Osteocyte (in vitro differentiated cells): ENCODE measurements around the gene PHACTR2. TPM values are rescaled to one million over a fixed set of nuclear protein-coding genes. Genes with fewer than 3 reads are reported as not detected.
"Not testable (repeated sequence)": the region's sequence is repeated elsewhere in the genome, so short reads cannot be mapped to it uniquely, and the experiment has no call there.

ENCODE experiments used
- DNase-seq: peaks from one replicate; pipeline ENCODE4 v3.0.0; 2021; ENCODE audit warnings: mixed read lengths; ENCODE audit not compliant: unreplicated experiment; ENCODE audit errors: extremely low spot score
- H3K27ac Mint-ChIP-seq: one replicate; pipeline ENCODE4 v1.8.0; 2021; ENCODE audit warnings: mild to moderate bottlenecking, mixed read lengths; ENCODE audit not compliant: unreplicated experiment
- H3K27me3 Mint-ChIP-seq: one replicate; pipeline ENCODE4 v1.8.0; 2021; ENCODE audit warnings: mixed read lengths; ENCODE audit not compliant: unreplicated experiment
- H3K36me3 Mint-ChIP-seq: one replicate; pipeline ENCODE4 v1.8.0; 2021; ENCODE audit warnings: mixed read lengths; ENCODE audit not compliant: unreplicated experiment
- H3K4me1 Mint-ChIP-seq: one replicate; pipeline ENCODE4 v1.8.0; 2021; ENCODE audit warnings: mixed read lengths; ENCODE audit not compliant: unreplicated experiment
- H3K4me3 Mint-ChIP-seq: one replicate; pipeline ENCODE4 v1.8.0; 2021; ENCODE audit warnings: mild to moderate bottlenecking, moderate library complexity, mixed read lengths; ENCODE audit not compliant: unreplicated experiment
- H3K9me3 Mint-ChIP-seq: one replicate; pipeline ENCODE4 v1.8.0; 2021; ENCODE audit warnings: mixed read lengths; ENCODE audit not compliant: unreplicated experiment
- CTCF ChIP-seq: fragments of 200-600 bp; sonication (generic); IDR thresholded peaks from 2 replicates; pipeline ENCODE4 v1.5.0; 2021; ENCODE audit warnings: antibody characterized with exemption, mild to moderate bottlenecking, moderate library complexity
- total RNA-seq: library from RNA; stranded (reverse); gene quantifications from 2 replicates; pipeline ENCODE4 v1.2.1, GENCODE V29; 2021

PHACTR2 gene
- total RNA-seq, 1 donor from 2014 or later, result 312 TPM

GRCh38 chr6:143734641-143735063 is 56.9 kb downstream of the PHACTR2 start:
- H3K4me3 Mint-ChIP-seq, result no peak overlapping the region
- no peaks in the 10 kb centered on the region for H3K9me3 Mint-ChIP-seq
- H3K4me1 Mint-ChIP-seq, result peaks cover 65% of the 10 kb centered on the region
- no peak for TF ChIP-seq CTCF
- H3K36me3 Mint-ChIP-seq, result peaks cover 33% of the 10 kb centered on the region
- H3K27ac Mint-ChIP-seq, result peak overlapping the region; percentile 28
- DNase-seq, result no peak
- H3K27me3 Mint-ChIP-seq, result no peaks in the 10 kb centered on the region

DNA sequence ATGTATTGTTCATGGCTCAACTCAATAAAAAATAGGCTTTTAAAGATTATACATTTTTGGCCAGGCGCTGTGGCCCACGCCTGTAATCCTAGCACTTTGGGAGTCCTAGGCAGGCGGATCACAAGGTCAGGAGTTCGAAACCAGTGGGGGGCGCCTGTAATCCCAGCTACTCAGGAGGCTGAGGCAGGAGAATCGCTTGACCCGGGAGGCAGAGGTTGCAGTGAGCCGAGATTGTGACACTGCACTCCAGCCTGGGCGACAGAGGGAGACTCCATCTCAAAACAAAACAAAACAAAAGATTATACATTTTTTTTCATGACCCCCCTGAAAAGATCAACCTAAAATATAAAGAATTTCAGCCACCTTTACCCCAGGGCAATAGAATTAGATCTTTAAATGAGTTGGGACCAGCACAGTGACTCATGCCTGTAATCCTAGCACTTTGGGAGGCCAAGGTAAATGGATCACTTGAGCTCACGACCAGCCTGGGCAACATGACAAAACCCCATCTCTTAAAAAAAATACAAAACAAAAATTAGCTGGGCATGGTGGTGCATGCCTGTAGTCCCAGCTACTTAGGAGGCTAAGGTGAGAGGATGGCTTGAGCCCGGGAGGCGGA is 60.4 kb downstream of the PHACTR2 start:
- not testable (repeated sequence) for H3K4me3 Mint-ChIP-seq, H3K27ac Mint-ChIP-seq

DNA sequence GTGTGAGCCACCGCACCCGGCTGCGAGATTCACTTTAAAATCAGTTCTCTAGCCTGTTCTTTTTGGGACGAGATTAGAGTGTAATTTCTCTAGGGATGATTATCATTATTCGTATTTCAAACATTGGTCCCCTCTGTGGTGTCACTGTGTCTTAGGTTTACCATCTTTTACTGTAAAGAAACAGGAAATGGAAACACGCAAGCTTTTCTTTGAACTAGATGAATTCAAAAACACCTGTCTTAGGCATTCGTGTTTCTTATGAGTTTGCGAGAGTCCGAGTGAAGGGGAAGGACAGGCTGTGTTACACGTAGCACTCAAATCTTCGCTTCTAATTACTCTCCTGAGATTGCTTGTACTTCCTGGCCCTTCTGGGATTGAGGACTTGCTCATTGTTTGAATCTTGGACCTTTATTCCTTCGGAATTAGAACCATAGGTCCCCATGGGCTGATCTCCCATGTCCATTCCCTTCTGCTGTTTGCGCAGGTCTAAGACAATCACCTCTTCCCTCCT is 61.6 kb downstream of the PHACTR2 start:
- H3K4me3 Mint-ChIP-seq, result no peak overlapping the region

More for the DNA sequence above, 60.4 kb downstream of the PHACTR2 start:
- H3K9me3 Mint-ChIP-seq, H3K27me3 Mint-ChIP-seq, DNase-seq: not testable (repeated sequence)
- peaks cover 24% of the 10 kb centered on the region for H3K36me3 Mint-ChIP-seq
- H3K4me1 Mint-ChIP-seq, result peaks cover 62% of the 10 kb centered on the region

DNA sequence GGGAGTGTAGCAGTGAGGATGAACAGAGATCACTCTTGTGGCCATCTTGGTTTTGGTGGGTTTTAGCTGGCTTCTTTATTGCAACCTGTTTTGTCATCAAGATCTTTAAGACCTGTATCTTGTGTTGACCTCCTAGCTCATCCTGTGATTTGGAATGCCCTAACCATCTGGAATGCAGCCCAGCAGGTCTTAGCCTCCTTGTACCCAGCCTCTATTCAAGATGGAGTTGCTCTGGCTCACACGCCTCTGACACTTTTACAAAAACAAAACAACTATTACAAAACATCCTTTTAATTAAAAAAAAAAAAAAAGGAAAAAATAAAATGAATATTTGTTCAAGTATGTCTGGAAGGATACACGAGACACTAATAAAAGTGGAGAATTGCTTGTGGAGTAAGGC is 62.4 kb downstream of the PHACTR2 start:
- no peak for DNase-seq
- Mint-ChIP-seq H3K4me3 (no peak overlapping the region), H3K27me3 (no peaks in the 10 kb centered on the region), H3K9me3 (no peaks in the 10 kb centered on the region), H3K27ac (no peak overlapping the region), H3K4me1 (peaks cover 64% of the 10 kb centered on the region), H3K36me3 (peaks cover 25% of the 10 kb centered on the region)
- TF ChIP-seq CTCF, result no peak

More for the DNA sequence above, 61.6 kb downstream of the PHACTR2 start:
- Mint-ChIP-seq H3K4me1 (peaks cover 63% of the 10 kb centered on the region), H3K27ac (peak overlapping the region; percentile 31), H3K36me3 (peaks cover 27% of the 10 kb centered on the region), H3K27me3 (no peaks in the 10 kb centered on the region), H3K9me3 (no peaks in the 10 kb centered on the region)
- no peak for TF ChIP-seq CTCF
- no peak for DNase-seq

GRCh38 chr6:143741480-143741879 is 63.7 kb downstream of the PHACTR2 start:
- Mint-ChIP-seq H3K27me3 (no peaks in the 10 kb centered on the region), H3K4me1 (peaks cover 68% of the 10 kb centered on the region), H3K4me3 (no peak overlapping the region), H3K27ac (peak overlapping the region; percentile 97), H3K9me3 (no peaks in the 10 kb centered on the region), H3K36me3 (peaks cover 25% of the 10 kb centered on the region)
- TF ChIP-seq CTCF, result no peak
- DNase-seq, result no peak
